HG02623 (cell line): Measurements from ENCODE around the gene DOCK4.

ENCODE experiments used
- ATAC-seq: cut with Tn5 transposase; IDR thresholded peaks from one replicate; pipeline ENCODE4 v1.9.1; 2021; ENCODE audit warnings: moderate library complexity; ENCODE audit not compliant: unreplicated experiment

DOCK4 gene

GRCh38 chr7:111840528-111840927 is 365.7 kb downstream of the DOCK4 start:
- ATAC-seq, result no peak

DNA sequence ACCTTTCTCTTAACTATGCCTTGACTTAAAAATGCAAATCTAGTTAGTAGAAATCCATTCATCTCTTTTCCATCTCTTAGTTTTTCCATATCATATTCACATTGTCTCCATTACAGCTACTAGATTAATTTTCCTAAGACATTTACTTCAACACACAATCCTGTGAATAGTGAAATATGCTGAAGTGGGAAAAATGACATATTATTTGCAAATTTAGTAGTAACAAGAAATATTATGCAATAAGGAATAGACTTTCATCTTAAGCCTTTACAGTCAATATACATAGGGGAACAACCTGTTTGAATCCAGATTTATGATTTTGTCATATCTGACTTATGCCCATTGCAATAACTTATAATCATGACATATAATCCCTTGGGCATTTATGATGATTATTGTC is 366.9 kb downstream of the DOCK4 start:
- ATAC-seq, result no peak

- no peak for ATAC-seq
These were observed 369.6 kb downstream of the DOCK4 start for GRCh38 chr7:111836592-111836991.

- no peak for ATAC-seq
These were observed 371.1 kb downstream of the DOCK4 start for GRCh38 chr7:111835066-111835465.

GRCh38 chr7:111834367-111834766 is 371.8 kb downstream of the DOCK4 start:
- no peak for ATAC-seq

- no peak for ATAC-seq
These were observed 372.7 kb downstream of the DOCK4 start for GRCh38 chr7:111833466-111833865.

DNA sequence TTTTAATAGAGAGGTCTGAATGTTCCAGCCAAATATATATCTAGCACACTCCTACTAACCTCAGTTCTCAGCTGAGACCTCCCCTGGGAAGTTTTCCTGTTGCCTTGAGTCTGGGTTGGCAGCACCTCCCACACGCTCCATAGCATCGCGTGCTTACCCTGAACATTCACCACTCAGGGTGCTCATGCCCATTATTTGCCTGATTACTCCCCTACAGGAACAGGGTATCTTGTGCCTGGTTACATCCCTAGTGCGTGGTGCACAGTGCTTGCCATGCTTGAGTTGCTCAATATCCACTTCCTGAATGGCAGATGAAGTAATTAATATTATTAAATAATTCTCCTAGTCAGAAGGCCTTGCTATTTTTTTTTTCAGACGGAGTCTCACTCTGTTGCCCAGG is 374.0 kb downstream of the DOCK4 start:
- no peak for ATAC-seq

DNA sequence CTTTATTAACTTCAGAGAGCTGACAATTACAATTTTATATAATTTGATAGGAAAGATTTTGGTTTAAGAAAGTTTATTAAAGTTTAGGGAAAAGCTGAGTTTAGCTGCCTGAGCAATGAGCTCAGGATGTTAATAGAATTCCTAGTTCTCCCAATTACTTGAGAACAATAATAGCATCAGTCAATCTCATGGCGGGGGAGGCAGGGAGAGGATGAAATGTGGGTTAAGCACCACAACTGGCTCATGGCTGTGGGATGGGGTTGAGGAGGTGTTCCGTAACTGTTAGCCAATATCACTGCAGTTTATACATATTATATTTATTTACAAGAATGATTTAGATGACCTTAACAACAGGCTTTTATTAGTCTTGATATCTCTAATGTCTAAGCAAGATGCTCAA is 377.0 kb downstream of the DOCK4 start:
- ATAC-seq, result no peak

DNA sequence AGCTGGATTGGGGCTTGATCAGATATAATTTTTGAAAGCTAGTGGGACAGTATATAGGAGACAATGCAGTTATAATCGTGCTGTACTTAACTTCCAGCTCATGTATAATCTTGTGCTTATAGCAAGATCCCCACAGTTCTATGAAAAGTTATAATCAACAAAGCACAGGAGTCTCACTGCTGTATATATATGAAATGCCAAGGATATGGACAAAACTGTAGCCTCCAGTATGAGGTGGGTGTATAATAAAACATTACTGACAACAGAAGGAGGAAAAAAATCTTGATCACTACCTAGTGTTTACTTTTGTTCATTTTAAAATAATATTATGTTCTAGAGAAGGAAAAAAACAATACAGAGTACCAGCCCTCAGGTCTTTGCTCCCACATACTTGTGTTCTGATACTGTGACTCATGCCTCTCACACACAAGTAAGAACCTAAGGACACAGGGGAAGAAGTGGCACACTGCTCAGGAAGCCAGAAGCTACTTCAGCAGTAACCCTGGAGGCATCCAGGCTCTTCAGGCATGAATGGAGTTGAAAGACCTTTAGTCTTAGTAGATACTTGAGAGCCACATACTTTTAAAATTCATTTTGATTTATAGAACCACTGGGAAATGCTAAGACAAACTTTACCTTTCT is 378.2 kb downstream of the DOCK4 start:
- ATAC-seq, result no peak

DNA sequence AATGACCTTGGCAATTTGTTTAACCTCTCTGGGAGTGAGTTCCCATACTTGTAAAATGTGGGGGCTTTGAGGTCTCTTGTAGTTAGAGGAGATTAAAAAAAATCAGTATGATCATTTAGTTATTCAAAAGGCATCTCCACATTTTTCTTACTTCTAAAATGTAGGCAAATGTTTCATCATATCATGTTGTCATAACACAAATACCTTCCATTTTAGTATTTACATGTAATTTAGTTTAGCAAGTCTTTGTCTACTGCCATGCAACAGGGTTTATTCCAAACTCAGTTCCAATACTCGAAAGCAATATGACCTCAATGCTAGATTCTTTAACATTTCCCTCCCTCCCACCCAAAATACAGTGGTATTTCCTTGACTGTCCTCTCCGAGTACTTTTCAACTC is 381.2 kb downstream of the DOCK4 start:
- ATAC-seq, result no peak

DNA sequence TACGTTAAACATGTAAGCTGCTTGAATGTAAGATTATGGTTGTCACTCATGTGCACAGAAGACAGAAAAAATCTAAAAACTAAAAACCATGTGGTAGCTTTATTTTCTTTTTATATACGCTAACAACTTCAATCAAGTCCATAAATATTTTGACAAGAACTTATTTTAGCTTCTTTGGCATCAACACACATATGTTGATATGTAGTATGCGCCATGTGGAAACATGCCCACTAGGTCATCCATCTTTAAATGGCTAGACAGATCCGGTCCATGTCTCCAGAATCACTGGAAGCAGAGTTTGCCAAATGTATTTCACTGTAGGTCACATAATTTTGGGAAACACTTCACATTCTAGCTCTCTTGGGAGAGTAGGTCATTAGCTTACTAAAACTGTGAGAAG is 382.4 kb downstream of the DOCK4 start:
- ATAC-seq, result no peak

DNA sequence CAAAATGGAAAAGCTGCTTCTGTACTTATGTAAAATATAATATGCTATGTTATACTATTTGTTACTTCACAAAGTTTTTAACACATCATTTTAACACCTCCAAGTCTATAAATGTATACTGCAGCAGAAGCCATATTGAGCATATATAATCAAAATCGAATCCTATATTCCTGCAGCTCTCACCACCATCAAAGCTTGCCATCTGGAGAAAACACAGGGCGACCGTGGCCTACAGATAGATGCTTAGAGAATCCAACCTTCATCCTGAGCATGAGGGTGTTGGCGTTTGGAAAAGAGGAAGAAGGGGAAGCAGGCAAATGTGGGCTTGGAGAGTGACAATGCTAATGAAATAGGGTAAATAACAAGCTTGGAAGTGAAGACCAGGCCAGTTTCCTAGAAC is 385.2 kb downstream of the DOCK4 start:
- ATAC-seq, result no peak

DNA sequence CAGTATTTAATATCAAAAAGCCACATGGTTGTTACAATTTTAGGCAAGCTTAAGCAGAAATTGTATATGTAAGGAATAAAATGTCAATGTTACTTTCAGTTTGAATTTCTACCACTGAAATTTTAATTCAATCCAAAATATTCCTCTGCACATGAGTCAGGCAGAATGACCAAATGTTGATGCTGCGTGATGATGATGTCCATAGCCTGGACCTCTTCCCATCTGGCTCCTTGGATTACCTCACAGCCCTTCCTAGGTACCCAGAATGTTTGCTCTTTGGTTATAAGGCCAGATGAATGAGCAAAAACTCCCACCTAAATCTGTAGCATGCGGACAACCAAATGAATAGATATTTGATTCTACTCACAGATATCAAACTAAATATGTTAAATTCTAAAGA is 385.6 kb downstream of the DOCK4 start:
- no peak for ATAC-seq

DNA sequence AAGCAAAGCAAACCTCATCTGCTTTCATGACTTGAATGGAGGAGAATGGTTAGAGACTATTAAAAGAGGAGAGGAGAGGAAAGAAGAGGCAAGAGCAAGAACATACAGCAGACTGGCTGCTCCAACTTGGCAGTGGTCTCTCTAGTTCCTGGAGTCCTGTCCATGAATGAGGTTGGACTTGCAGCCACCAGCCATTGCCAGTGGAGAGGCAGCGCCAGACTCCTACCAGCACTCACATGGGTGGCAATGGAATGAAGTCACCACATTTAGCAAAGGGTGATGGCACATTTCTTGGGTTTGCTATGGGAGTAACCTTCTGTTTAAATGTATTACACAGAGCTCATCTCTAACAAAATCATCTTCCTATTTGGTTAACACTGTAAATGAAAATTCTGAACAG is 386.1 kb downstream of the DOCK4 start:
- ATAC-seq, result no peak

- no peak for ATAC-seq
These were observed 390.8 kb downstream of the DOCK4 start for GRCh38 chr7:111815354-111815753.

DNA sequence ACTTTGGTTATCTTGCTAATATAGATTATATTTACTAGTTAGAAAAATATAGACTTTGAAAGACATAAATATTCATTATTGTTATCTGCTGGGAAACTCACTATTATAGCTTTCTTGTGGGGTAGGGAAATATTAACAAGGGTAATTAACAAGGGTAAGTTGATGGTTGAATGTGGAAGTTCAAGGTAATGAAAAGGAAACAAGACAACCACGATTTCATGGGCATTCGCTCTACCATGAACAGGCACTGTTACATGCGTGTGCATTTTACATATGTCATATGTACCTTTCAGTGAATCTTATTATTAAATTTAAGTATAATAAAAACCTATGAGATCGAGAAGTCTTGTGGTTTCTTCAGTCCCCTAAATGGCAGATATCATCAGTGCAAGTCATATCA is 392.9 kb downstream of the DOCK4 start:
- ATAC-seq, result no peak

DNA sequence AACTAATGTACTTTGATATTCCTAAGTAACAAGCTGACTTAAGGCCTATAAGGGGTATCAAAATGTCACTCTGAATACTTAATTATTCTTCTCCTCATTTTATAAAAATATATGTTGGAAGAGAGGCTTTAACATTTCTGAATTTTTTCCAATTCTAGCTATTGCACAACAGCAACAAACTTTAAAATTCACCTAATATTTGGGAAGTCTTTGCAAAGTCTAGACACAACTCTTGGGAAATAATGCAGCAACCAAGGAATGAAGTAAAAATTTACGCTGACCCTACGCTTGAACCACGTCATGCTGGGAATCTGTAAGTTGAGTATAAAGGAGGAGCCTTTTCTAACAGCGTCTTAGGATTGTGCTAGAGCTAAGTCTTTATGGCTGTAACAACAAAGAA is 400.0 kb downstream of the DOCK4 start:
- no peak for ATAC-seq

DNA sequence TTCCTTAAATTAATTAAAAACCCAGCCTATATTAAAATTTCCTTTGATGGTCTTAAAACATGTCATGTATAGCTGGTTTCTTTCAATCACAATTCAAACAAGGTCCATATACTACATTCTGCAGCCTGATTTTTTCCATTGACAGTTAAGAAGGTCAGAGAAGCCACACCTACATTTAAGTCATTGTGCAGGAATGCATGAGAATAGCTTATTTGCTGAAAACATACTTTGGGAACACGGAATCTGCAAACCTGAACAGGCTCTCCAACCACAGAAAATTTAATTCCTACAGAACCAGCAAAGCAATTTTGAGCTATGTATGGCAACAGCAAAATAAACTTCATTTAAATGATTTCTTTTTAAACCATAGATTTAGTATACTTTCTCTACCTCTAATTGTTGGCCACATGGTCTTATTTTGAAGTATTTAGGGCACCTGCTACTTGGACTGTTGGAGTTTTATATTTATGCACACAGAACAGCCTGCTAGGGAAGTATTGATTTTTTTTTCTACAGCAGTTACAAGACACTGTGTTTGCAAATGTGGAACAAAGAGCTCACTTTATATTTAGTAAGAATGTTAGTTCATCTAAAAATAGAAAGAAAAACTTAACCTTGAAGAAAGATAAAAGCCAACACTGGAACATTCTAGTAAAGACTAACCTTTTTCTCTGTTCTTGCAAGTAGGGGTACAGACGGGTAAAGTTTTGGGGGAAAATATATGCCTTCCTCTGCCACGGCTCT is 403.0 kb downstream of the DOCK4 start:
- no peak for ATAC-seq

GRCh38 chr7:111802194-111802772 is 403.9 kb downstream of the DOCK4 start:
- ATAC-seq, result no peak

GRCh38 chr7:111801277-111801676 is 404.9 kb downstream of the DOCK4 start:
- no peak for ATAC-seq

- no peak for ATAC-seq
These were observed 409.5 kb downstream of the DOCK4 start for GRCh38 chr7:111796671-111797070.

DNA sequence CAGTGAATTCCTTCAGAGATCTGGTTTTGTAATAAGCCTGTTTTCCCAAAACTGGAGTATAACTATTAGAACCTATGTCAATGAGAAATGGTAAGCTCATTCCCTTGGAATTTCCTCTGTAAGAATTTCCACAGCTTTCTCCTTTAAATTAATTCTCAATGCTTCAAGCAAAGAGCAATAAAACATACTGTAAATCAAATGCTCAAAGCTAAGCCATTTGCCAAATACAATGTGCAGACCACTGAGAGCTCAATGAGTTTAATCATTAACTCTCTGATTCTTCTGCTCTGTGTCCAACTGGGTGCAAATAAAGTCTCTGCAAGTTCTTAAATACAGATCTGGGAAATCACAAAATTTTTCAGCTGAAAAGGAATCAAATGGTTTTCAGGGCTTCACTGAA is 416.3 kb downstream of the DOCK4 start:
- no peak for ATAC-seq

- no peak for ATAC-seq
These were observed 417.2 kb downstream of the DOCK4 start for GRCh38 chr7:111789048-111789320.
